Activated B cell treated with CpG ODN at 0.5 μM for 24 hours (primary cell): ENCODE measurements around the gene FLCN. TPM values are rescaled to one million over a fixed set of nuclear protein-coding genes. Genes with fewer than 3 reads are reported as not detected.
A peak's percentile ranks its signal among the peaks of the same experiment; 100 is the strongest.

Source experiments
- ATAC-seq: fragments of 200-7000 bp; cut with Tn5 transposase; one replicate; pipeline ENCODE4 v1.10.0; 2021; ENCODE audit warnings: low read depth, mild to moderate bottlenecking, moderate library complexity
- CTCF ChIA-PET: fragments of 350-600 bp; sonication (Branson Sonifier 250); formaldehyde crosslinking; loops from one replicate; lab custom pipeline; 2021; ENCODE audit warnings: antibody characterized with exemption; lab: Charles Lee
- POLR2A ChIA-PET: fragments of 350-600 bp; sonication (Branson Sonifier 250); formaldehyde crosslinking; loops from one replicate; lab custom pipeline; 2021; ENCODE audit warnings: antibody characterized with exemption; lab: Charles Lee
- DNase-seq: peaks from one replicate; pipeline ENCODE4 v3.0.0; 2022
- H3K27ac Mint-ChIP-seq: one replicate; pipeline ENCODE4 v1.8.0; 2020; ENCODE audit warnings: mixed read lengths
- H3K27me3 Mint-ChIP-seq: one replicate; pipeline ENCODE4 v1.8.0; 2021; ENCODE audit warnings: mixed read lengths
- H3K36me3 Mint-ChIP-seq: one replicate; pipeline ENCODE4 v1.8.0; 2021; ENCODE audit warnings: low read depth, mixed read lengths
- H3K4me1 Mint-ChIP-seq: one replicate; pipeline ENCODE4 v1.8.0; 2021; ENCODE audit warnings: mixed read lengths
- H3K4me3 Mint-ChIP-seq: one replicate; pipeline ENCODE4 v1.8.0; 2020; ENCODE audit warnings: mild to moderate bottlenecking, mixed read lengths
- H3K9me3 Mint-ChIP-seq: one replicate; pipeline ENCODE4 v1.8.0; 2020; ENCODE audit warnings: mixed read lengths
- CTCF ChIP-seq: fragments of 200-600 bp; IDR thresholded peaks from one replicate; pipeline ENCODE4 v1.8.0; 2022; ENCODE audit warnings: antibody characterized with exemption, mild to moderate bottlenecking
- intact Hi-C: fragments of 100-400 bp; cut with micrococcal nuclease; formaldehyde crosslinking; loops from one replicate; pipeline ENCODE4 v1.15.1; 2024
- total RNA-seq: library from RNA; stranded (reverse); gene quantifications from 2 replicates; pipeline ENCODE4 v1.2.3, GENCODE V29; 2022

The FLCN gene
- total RNA-seq, 1 donor from 2014 or later: 62.3 TPM

- DNase-seq (no peak), ATAC-seq (no peak)
- CTCF ChIA-PET: interaction anchor here (0.6 kb wide), 1 partner anchor 35 kb away, joined by 3 read pairs; no protein-coding TSS in a partner anchor
- Mint-ChIP-seq H3K27ac (peak overlapping the region; percentile 99), H3K36me3 (peaks cover 33% of the 10 kb centered on the region), H3K9me3 (no peaks in the 10 kb centered on the region), H3K4me1 (peaks cover 14% of the 10 kb centered on the region), H3K4me3 (peak overlapping the region; percentile 96), H3K27me3 (no peaks in the 10 kb centered on the region)
- POLR2A ChIA-PET: interaction anchor here (0.7 to 2.1 kb wide), 2 partner anchors 45 to 256 kb away, joined by 7 to 17 read pairs; partner anchors contain the start of gene COPS3
- TF ChIP-seq CTCF: no peak
- intact Hi-C loops: loop anchor here (2.0 to 10.0 kb wide), 5 partner anchors 59 to 355 kb away; partner anchors contain the start of genes NT5M and PEMT
Observed at GRCh38 chr17:17235212-17236174, 1.5 kb downstream of the FLCN start.

GRCh38 chr17:17232303-17232621, 4.7 kb downstream of the FLCN start:
- ChIA-PET CTCF (no interaction called here), POLR2A (interaction anchor here (0.6 kb wide), 1 partner anchor 29 kb away, joined by 4 read pairs; no protein-coding TSS in a partner anchor)
- H3K4me1 Mint-ChIP-seq: peaks cover 14% of the 10 kb centered on the region
- peaks cover 60% of the 10 kb centered on the region for H3K36me3 Mint-ChIP-seq
- no peak overlapping the region for H3K4me3 Mint-ChIP-seq
- no peak for TF ChIP-seq CTCF
- DNase-seq (no peak), ATAC-seq (no peak)
- H3K27ac Mint-ChIP-seq: no peak overlapping the region
- intact Hi-C loops: loop anchor here (10.0 kb wide), 1 partner anchor 227 kb away; no protein-coding TSS in a partner anchor
- no peaks in the 10 kb centered on the region for H3K27me3 Mint-ChIP-seq
- no peaks in the 10 kb centered on the region for H3K9me3 Mint-ChIP-seq

GRCh38 chr17:17231621-17232302, 5.2 kb downstream of the FLCN start:
- Mint-ChIP-seq H3K4me1 (peaks cover 14% of the 10 kb centered on the region), H3K27ac (no peak overlapping the region), H3K36me3 (peaks cover 64% of the 10 kb centered on the region), H3K4me3 (no peak overlapping the region), H3K27me3 (no peaks in the 10 kb centered on the region), H3K9me3 (no peaks in the 10 kb centered on the region)
- intact Hi-C loops: loop anchor here (10.0 kb wide), 1 partner anchor 227 kb away; no protein-coding TSS in a partner anchor
- ATAC-seq (no peak), DNase-seq (no peak)
- ChIA-PET POLR2A (interaction anchor here (0.6 kb wide), 1 partner anchor 30 kb away, joined by 4 read pairs; no protein-coding TSS in a partner anchor), CTCF (no interaction called here)
- no peak for TF ChIP-seq CTCF

- Mint-ChIP-seq H3K27me3 (no peaks in the 10 kb centered on the region), H3K36me3 (peaks cover 78% of the 10 kb centered on the region), H3K4me3 (no peak overlapping the region), H3K27ac (no peak overlapping the region), H3K9me3 (no peaks in the 10 kb centered on the region), H3K4me1 (no peaks in the 10 kb centered on the region)
- no peak for DNase-seq
- no peak for TF ChIP-seq CTCF
- ChIA-PET CTCF (no interaction called here), POLR2A (no interaction called here)
- intact Hi-C loops: loop anchor here (10.0 kb wide), 1 partner anchor 225 kb away; no protein-coding TSS in a partner anchor
- ATAC-seq: no peak
Observed at GRCh38 chr17:17229416-17230384, 7.3 kb downstream of the FLCN start.
